Adrenal gland (tissue), 12 donors: ENCODE data around the gene MYOM1. TPM values are rescaled to one million over a fixed set of nuclear protein-coding genes. Genes with fewer than 3 reads are reported as not detected.

ENCODE experiments used
- DNase-seq, 7 donors: peaks; one replicate each; pipeline ENCODE4 v3.0.0-alpha.2; 2019 to 2020
- H3K27ac ChIP-seq, 5 donors: fragments of 200-600 bp; sonication (generic) in 4 of 5; 1 replicate in 3 of 5; 2 replicates in 2 of 5; pipeline versions ENCODE4 v1.5.1 to v1.8.0; 2016 to 2020; ENCODE audit warnings: mild to moderate bottlenecking in 1 of 5
- H3K27me3 ChIP-seq: fragments of 200-600 bp; 2 replicates; pipeline ENCODE4 v1.8.0; 2021
- H3K36me3 ChIP-seq, 2 donors: fragments of 200-600 bp; replicated peaks in 1 of 2; 1 replicate in 1 of 2; 2 replicates in 1 of 2; pipeline versions ENCODE4 v1.5.1 to v1.8.0; 2018 to 2022
- H3K4me1 ChIP-seq, 2 donors: fragments of 200-600 bp; replicated peaks in 1 of 2; 1 replicate in 1 of 2; 2 replicates in 1 of 2; pipeline versions ENCODE4 v1.5.1 to v1.8.0; 2018 to 2021
- H3K4me3 ChIP-seq, 4 donors: fragments of 200-600 bp; sonication (generic) in 3 of 4; one replicate each; pipeline ENCODE4 v1.5.1; 2016 to 2018
- H3K9me3 ChIP-seq, 3 donors: fragments of 200-600 bp; sonication (generic) in 1 of 3; replicated peaks in 1 of 3; 1 replicate in 2 of 3; 2 replicates in 1 of 3; pipeline versions ENCODE4 v1.5.1 to v1.8.0; 2016 to 2021
- CTCF ChIP-seq, 6 experiments: fragments of 450-650 bp in 4 of 6; fragments of 200-600 bp in 2 of 6; sonication (generic) in 1 of 6; IDR thresholded peaks; 1 replicate in 5 of 6; 2 replicates in 1 of 6; pipeline versions ENCODE4 v1.5.1 to v1.8.0; 2016 to 2021; ENCODE audit warnings: antibody characterized with exemption in 6 of 6, mild to moderate bottlenecking in 2 of 6, moderate library complexity in 1 of 6
- POLR2A ChIP-seq, 2 donors: fragments of 450-650 bp; IDR thresholded peaks; one replicate each; pipeline ENCODE4 v1.6.1; 2017; ENCODE audit warnings: antibody characterized with exemption in 2 of 2, mild to moderate bottlenecking in 2 of 2, moderate library complexity in 1 of 2
- WGBS, 4 donors: extraction: QIAGEN DNeasy Blood & Tissue Kit in 2 of 4; methylation state at CpG; one replicate each; pipeline versions ENCODE4 v1.1.5 to v1.1.7; 2013 to 2017; 5-methylcytosine and 5-hydroxymethylcytosine counted together
- intact Hi-C, 2 donors: fragments of 100-400 bp; cut with DNase I; formaldehyde crosslinking; loops; one replicate each; pipeline versions ENCODE4 v1.14.1 to v1.15.0; 2022 to 2023
- polyA plus RNA-seq, 3 donors: library from polyadenylated mRNA; stranded (reverse); fragments of 200-250 nt in 2 of 3; fragments of 350-450 nt in 1 of 3; fragmentation: Illumina TruSeq in 1 of 3; extraction: RNeasy Lipid Tissue Mini Kit (QIAGEN cat#74804) in 1 of 3; gene quantifications; one replicate each; pipeline ENCODE4 v1.2.3, GENCODE V29; 2013 to 2014
- total RNA-seq, 9 donors: library from RNA; depleted of rRNA in 4 of 9; stranded (reverse); fragments of >200 nt in 4 of 9; fragments of 120-200 nt in 1 of 9; fragmentation: NEBNext Ultra II Directional in 1 of 9; extraction: Animal tissue kit (Norgen Biotek cat#: 25700) in 1 of 9; gene quantifications; one replicate each; pipeline versions ENCODE4 v1.1.0 to v1.2.4, GENCODE V29; 2013 to 2023
- donor health status: healthy with polysubstance abuse.
- donor health status: Bipolar disorder and iron deficiency.
- donor health status: DM: yes; HTN: yes; CAD: no.
- donor health status: DM: no; HTN: no; CAD: no.
- donor health status: DM: no; HTN: no; CAD: no.
- donor health status: DM: yes; HTN: yes; CAD: no.

The MYOM1 gene
- total and polyA plus RNA-seq, 12 donors: 1.3 to 70.0 (median 2.9) TPM

GRCh38 chr18:3214855-3215637 is 4.7 kb downstream of the MYOM1 start:
- 95 to 98% (median 96%) methylated on average over 36 of the region's 36 CpGs for WGBS, 4 donors
- H3K27me3 ChIP-seq: no peaks in the 10 kb centered on the region
- peaks cover 11 to 24% of the 10 kb centered on the region in 2 donors for H3K4me1 ChIP-seq
- intact Hi-C loops: no loop called here
- no peaks in the 10 kb centered on the region for H3K9me3 ChIP-seq
- no peaks in the 10 kb centered on the region for H3K36me3 ChIP-seq
- no peak for DNase-seq
- H3K27ac ChIP-seq: no peak overlapping the region
- TF ChIP-seq CTCF (IDR thresholded peaks at IDR 0.05) (no peak), POLR2A (IDR thresholded peaks at IDR 0.05) (no peak)
- no peak overlapping the region for H3K4me3 ChIP-seq

DNA sequence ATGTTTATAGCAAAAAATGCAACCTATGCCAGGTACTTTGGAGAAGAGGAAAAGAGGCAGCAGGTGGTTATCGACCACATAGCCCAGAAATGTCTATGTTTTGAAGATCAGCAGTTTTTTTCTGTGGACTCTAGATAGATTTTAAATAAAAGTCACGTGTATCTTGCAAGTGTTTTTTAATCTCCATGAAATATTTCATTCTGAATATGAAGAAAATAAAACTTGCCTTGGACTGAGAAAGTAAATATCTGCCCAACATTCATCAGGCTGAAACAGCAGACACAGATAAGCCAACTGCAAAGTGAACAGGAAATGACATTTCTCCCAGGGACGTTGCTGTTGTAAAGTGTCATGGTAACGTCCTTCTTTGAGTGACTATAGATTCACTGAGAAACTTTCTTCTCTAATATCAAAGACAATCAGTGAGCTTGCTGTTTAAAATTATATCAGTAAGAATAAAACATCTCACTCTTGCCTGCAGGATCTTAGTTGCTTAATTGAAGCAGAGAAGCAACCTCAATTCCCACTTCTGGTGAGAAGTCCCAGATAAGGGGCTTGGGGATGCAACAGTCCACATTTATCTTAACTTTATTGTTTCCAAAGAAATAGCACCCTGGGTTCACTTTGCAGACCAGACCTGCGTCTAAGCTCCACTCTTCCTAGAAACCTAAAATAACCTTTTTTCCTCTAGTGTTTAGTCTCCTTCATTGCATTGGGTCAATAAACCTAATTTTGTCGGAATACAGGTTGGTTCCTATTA is 6.3 kb downstream of the MYOM1 start:
- WGBS, 4 donors: 28 to 46% (median 35%) methylated on average over 6 of the region's 6 CpGs
- Histone ChIP-seq H3K27ac (peak overlapping the region in 1 of 5 donors; percentile 18), H3K9me3 (no peaks in the 10 kb centered on the region), H3K36me3 (no peaks in the 10 kb centered on the region), H3K4me3 (no peak overlapping the region), H3K27me3 (no peaks in the 10 kb centered on the region), H3K4me1 (peaks cover 11 to 19% of the 10 kb centered on the region in 2 donors)
- DNase-seq: peak in 1 of 7 donors; percentile 7
- TF ChIP-seq POLR2A (IDR thresholded peaks at IDR 0.05) (no peak), CTCF (IDR thresholded peaks at IDR 0.05) (no peak)
- intact Hi-C loops: no loop called here

- 63 to 81% (median 70%) methylated on average over 4 of the region's 4 CpGs for WGBS, 4 donors
- intact Hi-C loops: no loop called here
- TF ChIP-seq POLR2A (IDR thresholded peaks at IDR 0.05) (no peak), CTCF (IDR thresholded peaks at IDR 0.05) (no peak)
- peaks cover 11 to 19% of the 10 kb centered on the region in 2 donors for H3K4me1 ChIP-seq
- H3K36me3 ChIP-seq: no peaks in the 10 kb centered on the region
- no peaks in the 10 kb centered on the region for H3K9me3 ChIP-seq
- H3K4me3 ChIP-seq: no peak overlapping the region
- H3K27ac ChIP-seq: peak overlapping the region in 1 of 5 donors; percentile 18
- DNase-seq: no peak
- H3K27me3 ChIP-seq: no peaks in the 10 kb centered on the region
Measured at GRCh38 chr18:3212657-3213056, 7.1 kb downstream of the MYOM1 start.

DNA sequence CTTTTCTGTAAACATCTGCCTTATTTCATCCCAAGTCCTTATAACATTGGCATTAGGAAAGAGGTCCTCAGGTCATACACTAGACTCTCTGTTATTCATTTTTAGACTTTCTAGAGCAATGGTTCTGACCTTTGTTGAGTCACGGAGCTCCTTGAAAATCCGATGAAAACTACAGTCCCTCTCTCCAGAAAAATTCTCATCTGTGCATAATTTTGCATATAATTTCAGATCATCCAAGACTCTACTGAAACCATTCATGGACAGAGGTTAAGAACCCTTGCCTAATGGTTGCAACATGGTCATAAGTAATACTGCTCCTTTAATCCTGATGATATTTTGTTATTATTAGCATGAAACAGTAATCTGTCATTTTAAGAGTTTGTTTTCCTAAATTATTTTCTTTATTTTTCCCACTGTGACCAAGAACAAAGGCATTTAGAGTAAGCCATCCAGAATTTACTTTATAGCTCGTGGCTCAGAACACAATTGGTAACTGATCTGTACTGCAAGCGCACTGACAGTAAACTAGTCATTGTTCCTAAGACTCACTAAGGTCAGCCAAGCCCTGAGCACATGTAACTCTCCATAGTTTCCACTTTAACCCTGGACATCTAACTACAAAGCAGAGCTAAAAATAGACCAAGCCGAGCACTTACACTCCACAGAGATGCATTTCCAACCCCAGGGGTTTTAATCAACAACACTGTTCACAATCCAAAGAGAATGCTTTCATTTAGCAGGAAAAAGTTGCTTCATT is 8.4 kb downstream of the MYOM1 start:
- 27 to 41% (median 33%) methylated on average over 5 of the region's 5 CpGs for WGBS, 4 donors
- peak in 2 of 7 donors; percentile 13 to 24 for DNase-seq

More for the DNA sequence above, 8.4 kb downstream of the MYOM1 start:
- no peak for TF ChIP-seq POLR2A (IDR thresholded peaks at IDR 0.05)
- no peak for TF ChIP-seq CTCF (IDR thresholded peaks at IDR 0.05)
- Histone ChIP-seq H3K36me3 (no peaks in the 10 kb centered on the region), H3K4me1 (peaks cover 11 to 19% of the 10 kb centered on the region in 2 donors), H3K4me3 (no peak overlapping the region), H3K9me3 (no peaks in the 10 kb centered on the region), H3K27me3 (no peaks in the 10 kb centered on the region), H3K27ac (peak overlapping the region in 2 of 5 donors; percentile 6 to 55)
- intact Hi-C loops: no loop called here
